HG02610 (cell line): ENCODE results near the gene ZNF493.

Experiments used
- ATAC-seq: cut with Tn5 transposase; IDR thresholded peaks from one replicate; pipeline ENCODE4 v1.9.1; 2021; ENCODE audit warnings: mild to moderate bottlenecking, moderate library complexity; ENCODE audit not compliant: unreplicated experiment

ZNF493 gene

DNA sequence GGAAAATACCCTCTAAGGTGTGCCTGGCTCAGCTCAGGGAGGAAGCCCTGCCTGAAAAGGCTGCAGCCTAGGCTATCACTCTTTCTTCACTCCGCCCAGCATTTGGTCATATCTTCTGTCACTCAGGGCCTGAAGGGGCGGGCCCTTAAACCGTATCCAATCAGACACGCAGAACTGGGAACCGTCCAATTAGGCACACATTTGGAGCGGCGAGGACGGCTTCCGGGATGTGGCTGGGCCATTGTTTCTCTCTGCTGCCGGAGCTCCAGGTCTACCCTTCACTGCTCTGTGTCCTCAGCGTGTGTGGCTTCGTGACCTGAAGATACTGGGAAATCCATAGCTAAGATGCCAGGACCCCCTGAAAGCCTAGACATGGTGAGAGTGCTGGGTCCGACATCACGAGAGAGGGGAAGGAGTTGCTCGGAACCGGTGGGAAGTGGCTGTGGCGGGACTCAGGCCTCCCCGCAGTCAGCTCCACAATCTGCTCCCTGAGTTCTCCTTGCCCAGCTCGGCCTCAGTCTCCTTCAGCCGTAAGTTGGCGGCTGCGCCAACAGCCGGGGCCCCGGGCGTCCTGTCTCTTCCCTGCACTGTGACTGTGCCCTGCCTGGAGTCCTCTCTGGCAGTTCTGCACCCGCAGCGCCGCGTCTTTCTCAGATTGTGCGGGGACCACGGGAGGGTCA, at the start of gene ZNF493:
Gene ZNF493, plus strand, starts transcription at position 241 of the 680 bp plus-strand sequence. Its CDS starts 105 bp downstream, at position 346.
- ATAC-seq = peak; percentile 100

DNA sequence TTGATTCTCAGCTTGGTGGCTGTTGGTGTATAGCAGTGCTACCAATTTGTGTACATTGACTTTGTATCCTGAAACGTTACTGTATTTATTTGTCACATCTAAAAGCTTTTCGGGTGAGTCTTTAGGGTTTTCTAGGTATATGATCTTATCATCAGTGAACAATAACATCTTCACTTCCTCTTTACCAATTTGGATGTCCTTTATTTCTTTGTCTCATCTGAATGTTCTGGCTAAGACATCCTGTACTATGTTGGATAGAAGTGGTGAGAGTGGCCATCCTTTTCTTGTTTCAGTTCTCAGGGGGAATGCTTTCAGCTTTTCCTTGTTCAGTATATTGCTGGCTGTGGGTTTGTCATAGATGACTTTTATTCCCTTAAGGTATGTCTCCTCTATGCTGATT, 44.1 kb upstream of the ZNF493 start:
- ATAC-seq = no peak

DNA sequence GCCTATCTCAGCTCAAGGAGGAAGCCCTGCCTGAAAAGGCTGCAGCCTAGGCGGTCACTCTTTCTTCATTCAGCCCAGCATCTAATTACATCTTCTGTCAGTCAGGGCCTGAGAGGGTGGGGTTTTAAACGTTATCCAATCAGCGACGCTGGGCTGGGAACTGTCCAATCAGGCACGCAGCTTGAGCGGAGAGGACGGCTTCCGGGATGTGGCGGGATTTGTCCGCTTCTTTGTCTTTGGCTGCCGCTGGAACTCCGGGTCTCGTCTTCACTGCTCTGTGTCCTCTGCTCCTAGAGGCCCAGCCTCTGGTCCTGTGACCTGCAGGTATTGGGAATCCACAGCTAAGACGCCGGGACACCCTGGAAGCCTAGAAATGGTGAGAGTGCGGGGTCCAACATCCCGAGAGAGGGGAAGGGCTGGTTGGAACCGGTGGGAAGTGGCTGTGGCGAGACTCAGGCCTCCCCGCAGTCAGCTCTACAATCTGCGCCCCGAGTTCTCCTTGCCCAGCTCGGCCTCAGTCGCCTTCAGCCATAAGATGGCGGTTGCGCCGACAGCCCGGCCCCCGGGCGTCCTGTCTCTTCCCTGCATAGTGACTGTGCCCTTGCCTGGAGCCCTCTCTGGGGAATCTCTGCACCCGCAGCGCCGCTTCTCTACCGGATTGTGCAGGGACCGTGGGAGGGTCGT, 38.0 kb upstream of the ZNF493 start, which contains the start of gene ZNF738:
Gene ZNF738, plus strand, starts transcription at position 233 of the 684 bp plus-strand sequence. Its CDS starts 141 bp downstream, at position 374.
- peak; percentile 95 for ATAC-seq

DNA sequence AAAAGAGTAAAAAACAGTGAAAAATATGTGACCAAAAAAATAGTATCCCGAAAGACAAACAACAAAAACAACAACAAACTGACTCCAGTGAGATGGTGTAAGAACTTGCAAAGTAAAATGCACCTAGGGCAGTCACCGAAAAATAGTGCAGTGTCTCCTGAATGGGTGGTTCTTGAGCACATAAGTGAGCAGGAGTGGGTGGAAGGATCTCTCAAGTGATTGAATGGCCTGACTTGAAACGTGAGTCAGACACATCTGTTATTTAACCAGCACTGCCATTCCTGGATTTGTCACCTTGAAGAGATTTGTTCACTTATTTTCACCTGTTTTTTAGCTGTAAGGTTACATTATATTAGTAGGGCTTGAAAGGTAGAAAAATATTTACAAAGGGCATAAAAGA, 34.6 kb upstream of the ZNF493 start:
- no peak for ATAC-seq

DNA sequence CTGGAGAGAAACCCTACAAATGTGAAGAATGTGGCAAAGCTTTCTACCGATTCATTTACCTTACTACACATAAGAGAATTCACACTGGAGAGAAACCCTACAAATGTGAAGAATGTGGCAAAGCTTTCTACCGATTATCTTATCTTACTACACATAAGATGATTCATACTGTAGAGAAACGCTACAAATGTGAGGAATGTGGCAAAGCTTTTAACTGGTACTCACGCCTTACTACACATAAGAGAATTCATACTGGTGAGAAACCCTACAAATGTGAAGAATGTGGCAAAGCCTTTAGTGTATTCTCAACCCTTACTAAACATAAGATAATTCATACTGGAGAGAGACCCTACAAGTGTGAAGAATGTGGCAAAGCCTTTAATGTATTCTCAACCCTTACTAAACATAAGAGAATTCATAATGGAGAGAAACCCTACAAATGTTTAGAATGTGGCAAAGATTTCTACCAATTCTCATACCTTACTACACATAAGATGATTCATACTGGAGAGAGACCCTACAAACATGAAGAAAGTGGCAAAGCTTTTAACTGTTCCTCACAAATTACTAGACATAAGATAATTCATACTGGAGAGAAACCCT, 12.9 kb upstream of the ZNF493 start:
- ATAC-seq = no peak

DNA sequence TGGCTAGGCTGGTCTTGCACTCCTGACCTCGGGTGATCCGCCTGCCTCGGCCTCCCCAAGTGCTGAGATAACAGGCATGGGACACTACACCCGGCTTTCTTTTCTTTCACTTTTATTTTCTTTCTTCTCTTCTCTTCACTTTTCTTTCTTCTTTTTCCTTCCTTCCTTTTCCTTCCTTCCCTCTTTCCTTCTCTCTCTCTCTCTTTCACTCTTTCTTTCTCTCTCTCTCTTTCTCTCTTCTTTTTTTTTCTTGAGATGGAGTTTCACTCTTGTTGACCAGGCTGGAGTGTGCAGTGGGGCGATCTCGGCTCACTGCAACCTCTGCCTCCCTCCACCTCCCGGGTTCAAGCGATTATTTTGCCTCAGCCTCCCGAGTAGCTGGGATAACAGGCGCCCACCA, 812 bp upstream of the ZNF493 start:
- ATAC-seq = no peak

DNA sequence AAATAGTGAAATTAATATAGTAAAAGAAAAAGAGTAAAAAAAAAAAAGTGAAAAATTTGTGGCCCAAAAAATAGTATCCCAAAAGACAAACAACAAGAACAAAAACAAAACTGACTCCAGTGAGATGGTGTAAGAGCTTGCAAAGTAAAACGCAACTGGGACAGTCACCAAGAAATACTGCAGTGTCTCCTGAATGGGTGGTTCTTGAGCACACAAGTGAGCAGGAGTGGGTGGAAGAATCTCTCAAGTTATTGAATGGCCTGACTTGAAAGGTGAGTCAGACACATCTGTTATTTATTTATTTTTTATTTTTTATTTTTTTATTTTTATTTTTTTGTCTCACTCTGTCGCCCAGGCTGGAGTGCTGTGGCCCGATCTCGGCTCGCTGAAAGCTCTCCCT, 1.9 kb downstream of the ZNF493 start:
- no peak for ATAC-seq

DNA sequence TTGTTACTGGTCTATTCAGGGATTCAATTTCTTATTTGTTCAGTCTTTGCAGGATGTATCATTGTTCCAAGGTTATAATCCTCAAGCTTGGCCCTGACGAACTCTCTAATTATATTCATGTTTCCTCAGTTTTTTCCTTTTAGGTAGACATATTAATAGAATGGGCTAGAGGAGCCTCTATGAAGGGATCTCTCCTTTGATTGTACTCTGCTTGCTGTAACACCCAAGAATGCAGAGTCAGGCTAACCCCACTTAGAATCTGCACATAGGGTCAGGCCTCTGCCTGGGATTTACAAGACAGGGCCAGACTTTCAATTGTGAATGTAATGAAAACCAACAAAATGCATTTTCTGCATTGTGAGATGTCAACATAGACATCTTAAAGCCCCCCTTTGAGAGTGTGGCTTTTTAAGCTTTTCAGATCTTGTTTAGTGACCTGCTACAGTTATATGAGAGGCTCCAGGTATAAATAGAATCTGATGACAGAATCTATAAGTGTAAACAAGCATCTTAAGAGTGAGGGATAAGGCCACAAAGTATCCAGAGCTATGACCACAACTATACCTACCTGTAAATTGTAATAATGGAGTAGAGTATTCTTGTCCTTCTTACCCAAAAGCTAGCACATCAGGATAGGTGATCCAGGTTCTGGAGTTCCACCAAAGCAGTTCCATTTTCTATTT, 5.5 kb downstream of the ZNF493 start:
- ATAC-seq = no peak

DNA sequence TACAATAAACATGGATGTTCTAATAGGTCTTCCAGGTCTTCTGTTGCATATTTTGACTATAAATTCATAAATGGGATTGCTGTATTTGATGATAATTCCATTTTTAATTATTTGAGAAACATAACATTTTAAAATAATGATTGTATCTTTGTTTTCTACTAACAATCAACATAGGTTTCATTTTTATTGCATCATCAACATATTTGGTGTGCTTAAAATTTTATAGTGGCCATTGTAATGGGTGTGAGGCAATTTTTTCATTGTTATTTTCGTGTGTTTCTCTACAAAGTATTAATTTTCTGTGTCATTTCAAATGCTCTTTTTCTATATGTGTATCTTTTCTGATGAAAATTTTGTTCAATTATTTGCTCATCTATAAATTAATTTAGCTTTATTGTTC, 13.2 kb downstream of the ZNF493 start:
- ATAC-seq = no peak

DNA sequence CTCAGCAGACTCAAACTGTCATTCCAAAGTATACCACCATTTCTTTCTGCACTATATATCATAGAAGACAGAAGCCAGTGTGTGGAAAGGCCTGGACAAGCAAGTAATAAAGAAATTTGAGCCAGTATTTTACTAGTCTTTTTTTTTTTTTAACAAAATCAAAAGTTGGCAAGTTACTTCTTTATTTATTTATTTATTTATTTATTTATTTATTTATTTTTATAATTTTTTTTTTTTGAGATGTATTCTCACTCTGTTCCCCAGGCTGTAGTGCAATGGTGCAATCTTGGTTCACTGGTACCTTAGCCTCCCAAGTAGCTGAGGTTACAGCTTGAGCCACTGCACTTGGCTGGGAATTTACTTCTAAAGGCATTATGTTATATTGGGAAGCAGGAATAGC, 25.3 kb downstream of the ZNF493 start:
- no peak for ATAC-seq

DNA sequence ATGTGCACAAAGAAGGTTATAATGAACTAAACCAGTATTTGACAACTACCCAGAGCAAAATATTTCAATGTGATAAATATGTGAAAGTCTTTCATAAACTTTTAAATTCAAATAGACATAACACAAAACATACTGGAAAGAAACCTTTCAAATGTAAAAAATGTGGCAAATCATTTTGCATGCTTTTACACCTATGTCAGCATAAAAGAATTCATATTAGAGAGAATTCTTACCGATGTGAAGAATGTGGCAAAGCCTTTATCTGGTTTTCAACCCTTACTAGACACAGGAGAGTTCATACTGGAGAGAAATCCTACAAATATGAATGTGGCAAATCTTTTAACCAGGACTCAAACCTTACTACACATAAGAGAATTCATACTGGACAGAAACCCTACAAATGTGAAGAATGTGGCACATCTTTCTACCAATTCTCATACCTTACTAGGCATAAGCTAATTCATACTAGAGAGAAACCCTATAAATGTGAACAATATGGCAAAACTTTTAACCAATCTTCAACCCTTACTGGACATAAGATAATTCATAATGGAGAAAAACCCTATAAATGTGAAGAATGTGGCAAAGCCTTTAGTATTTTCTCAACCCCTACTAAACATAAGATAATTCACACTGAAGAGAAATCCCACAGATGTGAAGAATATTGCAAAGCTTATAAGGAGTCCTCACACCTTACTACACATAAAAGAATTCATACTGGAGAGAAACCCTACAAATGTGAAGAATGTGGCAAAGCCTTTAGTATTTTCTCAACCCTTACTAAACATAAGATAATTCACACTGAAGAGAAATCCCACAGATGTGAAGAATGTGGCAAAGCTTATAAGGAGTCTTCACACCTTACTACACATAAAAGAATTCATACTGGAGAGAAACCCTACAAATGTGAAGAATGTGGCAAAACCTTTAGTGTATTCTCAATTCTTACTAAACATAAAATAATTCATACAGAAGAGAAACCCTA, 26.4 kb downstream of the ZNF493 start:
- ATAC-seq = no peak

DNA sequence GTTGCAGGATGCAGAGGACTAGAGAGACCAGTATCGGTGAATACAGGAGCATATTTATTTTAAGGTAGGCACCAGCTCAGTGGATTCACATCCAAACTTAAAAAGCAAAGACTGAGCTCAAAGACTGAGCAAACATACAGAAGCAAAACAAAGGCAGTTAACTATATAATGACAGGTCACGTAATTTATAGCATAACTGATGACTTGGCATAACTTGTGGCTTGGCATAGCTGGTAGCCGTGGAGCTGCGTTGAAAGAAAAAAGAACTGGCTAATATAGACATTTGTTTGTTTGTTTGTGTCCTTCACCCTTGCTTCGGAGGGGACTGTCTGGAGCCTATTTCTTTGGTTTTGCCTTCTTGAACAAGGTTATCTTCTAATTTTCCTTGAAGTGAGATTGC, 33.7 kb downstream of the ZNF493 start:
- no peak for ATAC-seq

DNA sequence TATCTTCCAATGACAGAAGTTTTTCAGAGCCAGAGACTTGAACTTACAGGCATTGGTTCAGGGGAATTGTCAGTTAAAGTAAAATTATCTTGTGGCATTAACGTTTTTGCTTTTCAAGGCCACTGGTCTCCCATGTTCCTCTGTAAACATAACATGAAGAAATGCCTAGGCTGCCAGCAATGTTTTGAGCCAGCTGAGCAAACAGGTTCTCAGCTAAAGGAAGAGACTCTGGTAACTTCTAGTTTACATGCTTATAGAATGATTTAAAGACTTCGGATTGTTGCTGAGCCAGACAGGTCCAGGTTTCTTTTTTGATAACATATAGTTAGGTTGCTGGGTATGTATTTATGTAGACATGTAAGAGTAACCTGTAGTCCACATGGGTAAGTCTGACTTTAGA, 35.7 kb downstream of the ZNF493 start:
- no peak for ATAC-seq

DNA sequence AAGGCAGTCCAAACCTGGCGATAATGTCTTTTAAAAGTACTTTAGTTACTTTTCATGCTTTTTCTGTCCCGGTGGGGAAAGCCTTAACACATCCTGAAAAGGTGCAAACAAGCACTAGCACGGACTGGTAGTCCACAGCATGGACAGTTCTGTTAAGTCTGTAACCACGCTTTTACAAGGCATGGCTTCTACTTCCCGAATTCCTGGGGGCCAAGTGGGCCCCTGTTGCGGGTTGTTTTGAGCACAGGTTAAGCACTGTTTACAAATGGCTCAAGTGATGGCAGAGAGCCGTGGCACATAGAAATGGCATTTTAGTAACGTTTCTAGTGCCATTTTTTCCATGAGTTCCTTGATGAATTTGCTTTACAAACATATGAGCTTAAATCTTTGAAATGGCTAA, 37.6 kb downstream of the ZNF493 start:
- no peak for ATAC-seq

DNA sequence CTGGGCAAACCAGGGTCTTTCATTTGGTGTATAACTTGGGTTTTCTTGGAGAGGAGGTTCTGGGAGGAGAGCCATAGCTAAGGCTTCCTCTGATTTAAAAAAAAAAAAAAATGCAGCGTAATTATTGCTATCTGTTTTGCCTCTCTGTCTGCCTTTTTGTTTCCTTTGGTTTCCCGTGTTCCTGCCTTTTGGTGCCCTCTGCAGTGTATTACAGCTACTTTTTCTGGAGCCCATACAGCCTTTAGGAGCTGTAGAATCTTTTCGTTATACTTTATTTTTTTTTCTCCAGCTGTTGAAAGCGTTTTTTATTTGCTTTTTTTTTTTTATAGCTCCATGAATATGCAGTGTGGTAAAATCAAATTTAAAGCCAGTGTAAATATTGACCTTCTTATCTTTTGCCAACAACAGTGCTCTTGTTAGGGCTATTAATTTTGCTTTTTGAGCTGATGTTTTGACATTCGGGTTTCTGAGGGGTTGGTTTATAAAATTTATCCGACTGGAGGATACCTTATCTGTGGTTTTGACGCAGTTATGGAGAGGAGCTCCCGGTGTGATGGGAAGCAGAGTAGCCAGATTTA, 38.1 kb downstream of the ZNF493 start:
- ATAC-seq = no peak

DNA sequence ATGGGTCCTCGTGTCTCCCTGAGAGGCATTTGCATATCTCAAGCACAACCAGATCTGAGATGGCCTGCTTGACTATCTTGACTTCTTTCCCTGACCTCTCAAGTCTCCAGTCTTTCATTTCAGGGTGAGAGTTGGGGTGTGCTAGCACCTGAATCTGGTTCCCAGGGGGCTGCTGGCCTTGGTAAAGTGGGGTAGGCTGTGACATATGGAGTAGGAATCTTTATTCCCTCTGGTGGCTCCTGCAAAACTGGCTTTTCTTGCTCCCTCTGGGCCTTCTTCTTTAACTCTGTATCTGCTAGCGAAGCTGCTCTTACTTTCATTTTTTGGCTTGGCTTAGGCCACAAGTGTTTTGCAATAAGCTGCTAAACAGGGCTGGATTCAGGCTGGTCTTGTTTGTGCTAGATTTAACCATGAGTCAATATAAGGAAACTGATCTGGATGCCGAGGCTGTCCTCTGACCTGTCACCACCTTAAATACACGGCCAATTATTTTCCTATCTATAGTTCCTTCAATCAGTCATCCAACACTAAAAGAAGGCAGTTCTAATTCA, 42.3 kb downstream of the ZNF493 start:
- ATAC-seq = no peak

DNA sequence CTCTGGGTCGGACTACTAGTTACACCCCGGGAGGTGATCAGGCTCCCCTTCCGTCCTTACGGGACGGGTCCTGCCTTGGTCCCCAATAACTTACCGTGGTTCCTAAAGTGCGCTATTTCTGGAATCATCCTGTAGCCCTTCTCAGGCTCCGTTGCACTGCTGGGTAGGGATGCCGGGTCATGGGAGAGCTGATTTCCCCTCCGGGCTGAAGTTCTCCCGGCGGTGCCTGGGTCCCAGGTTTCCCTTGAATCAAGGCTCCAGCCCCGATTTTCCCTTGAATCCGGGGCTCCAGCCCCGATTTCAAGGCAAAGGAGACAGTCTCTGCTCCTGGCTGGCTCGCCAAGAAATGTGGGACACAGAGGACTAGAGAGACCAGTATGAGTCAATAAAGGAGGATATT, 43.4 kb downstream of the ZNF493 start:
- no peak for ATAC-seq

DNA sequence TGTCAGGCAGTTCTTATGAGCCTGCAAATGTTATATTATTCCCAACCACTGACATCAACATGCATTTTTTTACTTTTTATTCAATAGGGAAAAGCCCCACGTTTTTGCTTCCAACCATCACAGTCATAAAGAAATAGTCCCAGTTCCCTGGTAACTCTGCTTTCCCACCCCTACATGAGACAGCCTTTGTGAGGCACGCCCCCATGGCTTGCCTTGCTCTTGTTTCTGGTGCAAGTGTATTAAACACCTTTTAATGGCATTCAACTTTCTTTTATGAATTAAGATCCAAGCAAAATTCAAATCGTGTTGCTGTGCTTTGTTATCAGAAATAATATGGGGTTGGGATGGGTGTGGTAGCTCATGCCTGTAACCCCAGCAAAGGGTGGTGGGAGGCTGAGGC, 54.3 kb downstream of the ZNF493 start:
- no peak for ATAC-seq

DNA sequence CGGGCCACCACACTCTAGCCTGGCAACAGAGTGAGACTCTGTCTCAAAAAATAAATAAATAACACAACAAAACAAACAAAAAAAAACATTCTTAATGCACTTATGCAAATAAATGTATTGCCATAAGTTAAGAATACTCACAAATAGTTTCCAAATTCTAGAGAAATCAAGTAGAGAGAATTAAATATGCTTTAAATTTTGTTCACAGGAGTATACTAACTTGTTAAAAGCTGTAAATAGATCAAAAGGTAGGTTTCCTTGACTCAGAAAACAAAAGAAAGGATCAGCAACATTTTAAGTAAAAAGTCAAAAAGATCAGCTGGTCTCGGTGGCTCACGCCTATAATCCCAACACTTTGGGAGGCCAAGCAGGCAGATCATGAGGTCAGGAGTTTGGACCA, 58.0 kb downstream of the ZNF493 start:
- ATAC-seq = no peak

DNA sequence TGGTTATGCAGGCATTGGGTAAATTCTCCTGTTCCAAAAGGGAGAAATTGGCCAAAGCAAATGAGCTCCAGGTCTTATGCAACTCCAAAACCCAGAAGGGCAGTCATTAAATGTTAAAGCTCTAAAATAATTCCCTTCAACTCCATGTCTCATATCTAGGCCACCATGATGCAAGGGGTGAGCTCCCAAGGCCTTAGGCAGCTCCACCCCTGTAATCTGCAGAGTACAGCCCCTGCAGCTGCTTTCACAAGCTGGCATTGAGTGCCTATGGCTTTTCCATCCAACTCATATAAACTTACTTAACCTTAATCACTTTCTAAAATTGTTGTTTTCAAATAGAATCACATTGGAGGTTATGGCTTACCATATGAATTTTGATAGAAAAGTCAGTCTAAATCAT, 63.8 kb downstream of the ZNF493 start:
- no peak for ATAC-seq
